NB4 (cell line): ENCODE results near the gene SLCO3A1.

Experiments used
- DNase-seq: peaks from one replicate; pipeline ENCODE4 v3.0.0; 2010; ENCODE audit warnings: low read depth
- H3K4me3 ChIP-seq: one replicate; pipeline ENCODE4 v1.5.1; 2011; ENCODE audit warnings: mild to moderate bottlenecking, low read depth, low read length, moderate library complexity
- MYC ChIP-seq: IDR thresholded peaks from 2 replicates; pipeline ENCODE4 v1.6.1; 2011; ENCODE audit warnings: low read depth, low read length
- POLR2A ChIP-seq: IDR thresholded peaks from 2 replicates; pipeline ENCODE4 v1.6.1; 2011; ENCODE audit warnings: mild to moderate bottlenecking; ENCODE audit not compliant: insufficient read length; ENCODE audit errors: extremely low read depth
- TF ChIP-seq, protein P1 (sequence below): IDR thresholded peaks from one replicate; pipeline ENCODE4 v1.5.1; 2012; ENCODE audit warnings: low read depth, low read length
- TF ChIP-seq, protein P2 (sequence below): IDR thresholded peaks from 2 replicates; pipeline ENCODE4 v1.6.1; 2011; ENCODE audit warnings: low read depth, low read length

Gene SLCO3A1

DNA sequence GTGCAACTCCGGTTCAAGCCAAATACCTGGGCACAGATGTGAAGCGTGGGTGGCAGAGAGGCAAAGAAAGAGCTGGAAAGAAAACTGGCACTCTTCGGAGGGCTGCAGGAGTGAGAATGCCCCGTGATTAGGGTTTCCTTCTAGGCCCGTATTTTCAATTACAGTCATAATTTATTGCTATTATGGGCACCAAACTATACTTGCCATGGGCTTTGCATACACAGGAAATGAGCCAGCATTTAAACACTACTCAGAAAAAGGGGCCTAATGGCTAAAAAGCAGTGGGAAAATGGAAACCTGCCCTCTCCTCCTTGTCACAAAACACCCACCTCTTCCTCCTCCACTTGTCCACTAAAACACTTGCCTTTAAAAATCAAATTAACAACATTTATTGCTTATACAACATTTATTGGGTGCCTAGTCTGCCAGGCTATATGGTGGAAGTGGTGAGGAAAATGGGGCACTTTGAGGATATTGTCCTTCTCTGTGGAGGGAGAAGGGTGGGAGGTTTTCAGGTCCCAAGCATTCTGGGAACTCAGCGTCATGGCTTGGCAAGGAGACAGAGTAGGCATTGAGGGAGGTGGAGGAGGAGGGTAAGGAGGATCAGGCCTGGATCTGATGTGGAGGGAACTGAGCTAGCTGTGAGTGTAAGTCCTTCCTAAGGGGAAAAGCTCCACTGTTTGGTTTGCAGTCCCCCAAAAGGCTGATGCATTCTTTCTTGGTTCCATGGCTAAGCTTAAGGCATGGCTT, 160.9 kb downstream of the SLCO3A1 start:
- no peak for DNase-seq
- H3K4me3 ChIP-seq: no peak overlapping the region
- TF ChIP-seq, protein P1, sequence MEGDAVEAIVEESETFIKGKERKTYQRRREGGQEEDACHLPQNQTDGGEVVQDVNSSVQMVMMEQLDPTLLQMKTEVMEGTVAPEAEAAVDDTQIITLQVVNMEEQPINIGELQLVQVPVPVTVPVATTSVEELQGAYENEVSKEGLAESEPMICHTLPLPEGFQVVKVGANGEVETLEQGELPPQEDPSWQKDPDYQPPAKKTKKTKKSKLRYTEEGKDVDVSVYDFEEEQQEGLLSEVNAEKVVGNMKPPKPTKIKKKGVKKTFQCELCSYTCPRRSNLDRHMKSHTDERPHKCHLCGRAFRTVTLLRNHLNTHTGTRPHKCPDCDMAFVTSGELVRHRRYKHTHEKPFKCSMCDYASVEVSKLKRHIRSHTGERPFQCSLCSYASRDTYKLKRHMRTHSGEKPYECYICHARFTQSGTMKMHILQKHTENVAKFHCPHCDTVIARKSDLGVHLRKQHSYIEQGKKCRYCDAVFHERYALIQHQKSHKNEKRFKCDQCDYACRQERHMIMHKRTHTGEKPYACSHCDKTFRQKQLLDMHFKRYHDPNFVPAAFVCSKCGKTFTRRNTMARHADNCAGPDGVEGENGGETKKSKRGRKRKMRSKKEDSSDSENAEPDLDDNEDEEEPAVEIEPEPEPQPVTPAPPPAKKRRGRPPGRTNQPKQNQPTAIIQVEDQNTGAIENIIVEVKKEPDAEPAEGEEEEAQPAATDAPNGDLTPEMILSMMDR: no peak
- no peak for TF ChIP-seq POLR2A
- no peak for TF ChIP-seq MYC
- TF ChIP-seq, protein P2, sequence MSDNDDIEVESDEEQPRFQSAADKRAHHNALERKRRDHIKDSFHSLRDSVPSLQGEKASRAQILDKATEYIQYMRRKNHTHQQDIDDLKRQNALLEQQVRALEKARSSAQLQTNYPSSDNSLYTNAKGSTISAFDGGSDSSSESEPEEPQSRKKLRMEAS: no peak

DNA sequence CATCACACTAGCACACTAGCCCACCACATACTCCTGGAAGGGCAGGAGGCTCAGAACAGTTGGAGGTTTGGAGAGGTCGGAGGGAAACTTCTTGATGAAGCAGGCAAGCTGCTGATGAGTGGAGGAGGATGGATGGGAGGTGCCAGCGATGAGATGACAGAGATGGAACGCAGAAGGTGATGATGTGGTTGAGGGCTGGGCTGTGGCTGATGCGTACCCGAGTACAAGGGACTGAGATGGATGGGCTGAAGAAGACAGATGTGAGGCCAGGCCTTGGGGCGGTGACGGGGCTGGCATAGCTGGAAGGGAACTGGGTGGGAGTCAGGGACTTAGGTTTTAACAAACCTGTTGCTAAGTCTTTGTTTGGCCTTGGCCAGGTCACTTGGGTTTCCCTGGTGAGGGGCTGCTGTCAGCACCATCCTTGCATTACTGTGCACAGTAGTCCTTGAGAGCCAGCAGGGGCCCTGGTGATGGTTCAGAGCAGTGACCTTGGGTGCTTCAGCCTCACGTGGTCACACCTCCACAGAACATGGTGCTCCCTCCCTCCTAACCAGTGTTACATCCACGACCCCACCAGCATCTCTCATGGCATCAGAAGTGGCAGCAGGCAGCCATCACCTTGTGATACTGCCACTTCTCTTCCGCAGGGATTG, 164.5 kb downstream of the SLCO3A1 start:
- DNase-seq: no peak
- no peak for TF ChIP-seq POLR2A
- TF ChIP-seq, protein P1: no peak
- no peak for TF ChIP-seq MYC
- TF ChIP-seq, protein P2: no peak
- no peak overlapping the region for H3K4me3 ChIP-seq

DNA sequence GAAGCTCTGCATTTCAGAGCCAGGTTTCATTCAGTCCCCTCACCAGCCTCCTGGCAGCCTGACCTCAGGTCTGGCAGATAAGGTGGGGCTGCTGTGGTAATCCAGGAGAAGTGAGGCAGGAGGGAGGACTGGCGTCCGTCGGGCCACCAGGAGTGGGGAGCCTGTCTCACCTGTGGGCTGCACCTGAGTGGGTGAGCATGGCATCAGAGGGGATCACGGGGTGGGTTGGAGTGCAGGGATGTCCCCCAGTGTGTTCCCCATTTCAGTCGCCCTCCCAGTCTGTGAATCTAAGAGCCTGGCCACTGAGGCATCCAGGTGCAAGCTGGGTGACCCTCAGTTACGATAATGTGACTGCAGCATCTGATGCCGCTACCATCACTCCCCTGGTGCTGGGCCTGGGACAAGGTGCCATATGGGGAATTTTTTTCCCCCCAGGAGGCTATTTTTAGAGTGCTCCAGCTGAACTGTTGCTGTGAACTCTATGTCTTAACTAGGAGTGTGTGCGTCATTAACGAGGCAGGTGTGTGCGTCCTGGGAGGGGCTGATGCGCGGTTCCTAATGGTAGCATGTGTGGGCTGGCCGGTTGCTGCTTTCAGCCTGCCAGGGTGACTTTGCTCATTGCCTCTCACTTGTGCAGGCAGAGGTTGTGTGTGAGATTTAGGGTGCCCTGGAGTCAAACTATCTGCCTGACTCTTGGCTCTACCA, 165.2 kb downstream of the SLCO3A1 start:
- H3K4me3 ChIP-seq: no peak overlapping the region
- TF ChIP-seq, protein P2: no peak
- TF ChIP-seq MYC (no peak), POLR2A (no peak)
- TF ChIP-seq, protein P1: no peak
- DNase-seq: no peak

DNA sequence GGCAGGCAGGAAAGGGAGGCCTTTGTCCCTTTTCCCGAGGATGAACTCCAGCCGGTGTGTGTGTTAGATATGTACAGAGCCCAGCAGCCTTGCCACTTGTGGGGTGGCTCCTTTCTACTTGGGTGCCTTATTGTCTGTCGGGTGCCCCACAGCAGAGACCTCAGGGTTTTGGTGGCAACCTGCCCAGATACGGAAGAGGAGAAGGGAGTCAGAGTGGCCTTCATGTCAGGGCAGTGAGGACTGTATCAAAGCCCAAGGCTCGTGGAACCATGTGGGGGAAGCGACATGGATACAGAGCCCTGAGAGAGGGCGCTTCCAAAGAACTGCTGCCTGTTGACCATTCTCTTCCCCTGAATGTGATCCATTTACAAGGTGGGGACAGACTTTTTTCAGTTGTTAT, 166.2 kb downstream of the SLCO3A1 start:
- TF ChIP-seq, protein P1: no peak
- no peak overlapping the region for H3K4me3 ChIP-seq

DNA sequence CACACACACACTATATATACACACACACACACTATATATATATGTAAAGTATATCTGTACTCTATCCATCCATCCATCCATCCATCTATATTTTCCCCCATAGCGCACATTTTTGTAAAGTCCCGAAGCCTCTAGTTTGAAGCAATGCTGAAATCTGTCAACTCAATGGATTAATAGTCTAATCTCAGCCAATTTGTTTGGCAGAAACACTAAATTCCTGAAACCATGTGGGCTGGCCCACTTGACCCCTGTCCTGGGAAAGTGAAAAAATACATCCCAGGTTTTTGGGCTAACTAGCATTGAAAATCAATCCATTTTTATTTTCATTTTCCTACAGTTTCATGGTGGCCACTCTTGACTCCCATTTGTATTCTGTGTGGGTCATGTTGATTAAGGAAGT, 166.7 kb downstream of the SLCO3A1 start:
- TF ChIP-seq, protein P1: no peak
- TF ChIP-seq, protein P2: no peak
- TF ChIP-seq MYC: no peak
- TF ChIP-seq POLR2A: no peak
- H3K4me3 ChIP-seq: no peak overlapping the region
- no peak for DNase-seq

More for the DNA sequence above, 166.2 kb downstream of the SLCO3A1 start:
- no peak for DNase-seq
